Type B pancreatic cell (in vitro differentiated cells): ENCODE results near the gene STAC. TPM values are rescaled to one million over a fixed set of nuclear protein-coding genes. Genes with fewer than 3 reads are reported as not detected.

Source experiments
- DNase-seq: peaks from one replicate; pipeline ENCODE4 v3.0.0; 2021; ENCODE audit warnings: mixed read lengths; ENCODE audit not compliant: unreplicated experiment; ENCODE audit errors: extremely low spot score
- H3K27ac Mint-ChIP-seq: 2 replicates; pipeline ENCODE4 v1.8.0; 2021; ENCODE audit warnings: mild to moderate bottlenecking, mixed read lengths
- H3K27me3 Mint-ChIP-seq: 2 replicates; pipeline ENCODE4 v1.8.0; 2021; ENCODE audit warnings: mixed read lengths
- H3K36me3 Mint-ChIP-seq: 2 replicates; pipeline ENCODE4 v1.8.0; 2021; ENCODE audit warnings: mixed read lengths
- H3K4me1 Mint-ChIP-seq: one replicate; pipeline ENCODE4 v1.8.0; 2021; ENCODE audit warnings: mixed read lengths; ENCODE audit not compliant: unreplicated experiment
- H3K4me3 Mint-ChIP-seq: 2 replicates; pipeline ENCODE4 v1.8.0; 2021; ENCODE audit warnings: mild to moderate bottlenecking, mixed read lengths
- H3K9me3 Mint-ChIP-seq: 2 replicates; pipeline ENCODE4 v1.8.0; 2021; ENCODE audit warnings: mixed read lengths
- CTCF ChIP-seq: fragments of 200-600 bp; sonication (generic); conservative IDR thresholded peaks from 2 replicates; pipeline ENCODE4 v1.5.0; 2021; ENCODE audit warnings: antibody characterized with exemption, mild to moderate bottlenecking
- total RNA-seq: library from RNA; stranded (reverse); gene quantifications from 2 replicates; pipeline ENCODE4 v1.2.1, GENCODE V29; 2021; ENCODE audit warnings: low replicate concordance

The STAC gene
- total RNA-seq, 1 donor from 2014 or later, result 3.5 TPM

- peak overlapping the region; percentile 78 for H3K4me3 Mint-ChIP-seq
- no peak for DNase-seq
- H3K27ac Mint-ChIP-seq, result no peak overlapping the region
- H3K9me3 Mint-ChIP-seq, result no peaks in the 10 kb centered on the region
- H3K27me3 Mint-ChIP-seq, result peaks cover 38% of the 10 kb centered on the region
- TF ChIP-seq CTCF, result no peak
- peaks cover 7% of the 10 kb centered on the region for H3K4me1 Mint-ChIP-seq
- H3K36me3 Mint-ChIP-seq, result no peaks in the 10 kb centered on the region
These were observed 458 bp upstream of the STAC start for GRCh38 chr3:36379872-36380220.

GRCh38 chr3:36381311-36381956, 1.1 kb downstream of the STAC start:
- H3K27ac Mint-ChIP-seq, result no peak overlapping the region
- peaks cover 38% of the 10 kb centered on the region for H3K27me3 Mint-ChIP-seq
- DNase-seq, result no peak
- H3K9me3 Mint-ChIP-seq, result no peaks in the 10 kb centered on the region
- no peaks in the 10 kb centered on the region for H3K36me3 Mint-ChIP-seq
- no peak for TF ChIP-seq CTCF
- H3K4me1 Mint-ChIP-seq, result peaks cover 7% of the 10 kb centered on the region
- H3K4me3 Mint-ChIP-seq, result peak overlapping the region; percentile 89

- H3K4me3 Mint-ChIP-seq, result no peak overlapping the region
- H3K36me3 Mint-ChIP-seq, result no peaks in the 10 kb centered on the region
- no peaks in the 10 kb centered on the region for H3K9me3 Mint-ChIP-seq
- no peak for DNase-seq
- H3K27ac Mint-ChIP-seq, result no peak overlapping the region
- TF ChIP-seq CTCF, result no peak
- H3K27me3 Mint-ChIP-seq, result peaks cover 3% of the 10 kb centered on the region
- H3K4me1 Mint-ChIP-seq, result no peaks in the 10 kb centered on the region
These were observed 13.3 kb downstream of the STAC start for GRCh38 chr3:36393563-36393962.

GRCh38 chr3:36394176-36394575, 13.9 kb downstream of the STAC start:
- no peaks in the 10 kb centered on the region for H3K9me3 Mint-ChIP-seq
- H3K27me3 Mint-ChIP-seq, result peaks cover 3% of the 10 kb centered on the region
- no peaks in the 10 kb centered on the region for H3K36me3 Mint-ChIP-seq
- no peak overlapping the region for H3K27ac Mint-ChIP-seq
- no peak for TF ChIP-seq CTCF
- no peak for DNase-seq
- H3K4me1 Mint-ChIP-seq, result no peaks in the 10 kb centered on the region
- H3K4me3 Mint-ChIP-seq, result no peak overlapping the region

GRCh38 chr3:36397841-36398240, 17.5 kb downstream of the STAC start:
- H3K27ac Mint-ChIP-seq, result no peak overlapping the region
- H3K4me3 Mint-ChIP-seq, result no peak overlapping the region

More at GRCh38 chr3:36397841-36398240, 17.5 kb downstream of the STAC start:
- no peak for DNase-seq
- no peak for TF ChIP-seq CTCF
- H3K36me3 Mint-ChIP-seq, result no peaks in the 10 kb centered on the region
- peaks cover 2% of the 10 kb centered on the region for H3K27me3 Mint-ChIP-seq
- no peaks in the 10 kb centered on the region for H3K9me3 Mint-ChIP-seq
- no peaks in the 10 kb centered on the region for H3K4me1 Mint-ChIP-seq
